GM19395 (cell line): ENCODE results near the gene FRAT1.

Experiments
- ATAC-seq: cut with Tn5 transposase; IDR thresholded peaks from one replicate; pipeline ENCODE4 v1.9.1; 2021; ENCODE audit warnings: mild to moderate bottlenecking, moderate library complexity; ENCODE audit not compliant: unreplicated experiment

Gene FRAT1

GRCh38 chr10:97363071-97363470 lies 44.0 kb downstream of the FRAT1 start:
- ATAC-seq, result no peak

DNA sequence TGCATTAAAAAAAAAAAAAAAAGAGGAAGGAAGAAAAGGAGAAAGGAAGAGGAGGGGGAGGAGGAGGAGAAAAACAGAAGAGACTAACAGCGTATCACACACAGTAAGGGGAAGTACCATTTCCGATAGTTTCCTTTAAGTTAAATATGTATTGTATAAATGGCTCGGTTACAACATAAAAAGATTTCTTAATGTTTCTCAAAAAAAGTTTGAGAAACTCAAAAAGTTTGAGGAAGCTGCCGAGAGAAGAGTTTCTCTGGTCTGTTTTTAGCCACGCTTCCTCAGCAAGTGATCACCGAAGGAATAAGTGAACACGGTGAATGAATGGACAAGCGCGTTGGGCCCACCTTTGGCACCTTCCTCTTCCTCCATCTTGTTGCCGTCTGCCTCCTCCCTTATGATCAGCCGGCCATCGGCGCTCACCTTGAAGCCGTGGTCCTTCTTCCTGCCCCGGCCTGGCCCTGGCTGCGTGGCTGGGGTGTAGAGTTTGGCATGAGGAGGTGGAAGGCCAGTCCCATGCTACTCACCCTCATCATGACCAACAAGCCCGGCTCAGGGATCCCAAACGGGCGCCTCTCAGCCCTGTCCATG lies 46.8 kb downstream of the FRAT1 start:
- no peak for ATAC-seq

DNA sequence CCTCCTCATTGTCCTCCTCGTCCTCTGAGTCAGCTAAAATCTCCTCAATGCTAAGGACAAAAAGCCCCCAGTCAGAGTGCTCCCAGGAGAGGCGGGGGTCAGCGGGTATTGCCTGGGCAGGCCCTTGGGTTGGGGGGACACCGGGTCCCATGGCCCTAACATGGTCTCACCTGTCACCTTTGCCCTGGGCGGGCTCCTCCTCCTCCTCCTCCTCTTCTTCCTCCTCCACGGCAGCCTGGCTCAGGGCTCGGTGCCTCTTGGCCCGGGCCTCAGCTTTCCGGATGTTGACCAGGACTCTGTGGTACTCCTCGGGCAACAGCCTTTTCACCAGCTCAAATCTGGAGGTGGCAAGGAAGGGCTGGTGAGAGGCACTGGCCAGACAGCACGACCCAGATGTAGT lies 47.5 kb downstream of the FRAT1 start:
- ATAC-seq, result no peak

- no peak for ATAC-seq
Measured at GRCh38 chr10:97367126-97367649, 48.1 kb downstream of the FRAT1 start.
